ENCODE results near the gene SLC25A25. TPM values are rescaled to one million over a fixed set of nuclear protein-coding genes. Genes with fewer than 3 reads are reported as not detected.

SLC25A25 gene
- total RNA-seq, 4 donors from 2014 or later: 23.4 to 29.7 (median 27.2) TPM

DNA sequence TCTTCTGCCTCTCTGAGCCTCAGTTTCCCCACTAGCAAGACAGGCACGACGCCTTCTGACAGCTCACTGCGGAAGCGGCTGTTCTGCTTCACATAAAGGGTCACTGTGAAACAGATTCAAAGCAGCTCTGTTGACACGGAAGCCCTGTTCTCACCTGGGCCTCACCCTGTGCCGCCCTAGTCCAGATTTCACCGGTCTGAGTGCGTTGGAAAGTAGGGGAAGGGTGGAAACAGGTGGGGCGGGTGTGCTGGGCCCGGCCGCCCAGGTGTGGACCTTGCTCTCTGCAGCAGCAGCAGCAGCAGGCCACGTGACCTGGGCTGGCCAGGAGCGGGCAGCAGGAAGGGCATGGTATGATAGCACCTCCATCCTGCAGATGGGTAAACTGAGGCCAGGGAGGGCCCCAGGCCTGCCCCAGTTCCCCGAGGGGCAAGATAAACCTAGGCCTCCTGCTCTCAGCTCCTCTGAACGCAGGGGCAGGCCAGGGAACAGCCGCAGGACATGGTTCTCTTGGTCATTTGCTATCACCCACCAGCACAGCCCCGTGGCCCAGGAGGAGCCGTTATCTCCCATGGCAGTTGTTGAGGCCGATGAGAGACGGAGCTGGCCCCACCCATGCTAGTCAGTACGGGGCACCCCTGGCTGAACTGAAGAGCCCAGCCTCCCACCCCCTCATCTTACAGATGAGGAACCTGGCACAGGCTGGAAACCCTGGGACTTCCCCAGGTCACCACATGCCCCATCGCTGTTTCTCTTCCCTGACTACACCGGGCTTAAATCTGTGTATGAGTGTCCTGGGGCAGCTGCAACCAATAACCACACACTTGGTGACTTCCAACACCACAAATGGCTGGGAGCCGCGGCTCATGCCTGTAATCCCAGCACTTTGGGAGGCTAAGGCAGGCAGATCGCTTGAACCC, 47.4 kb downstream of the SLC25A25 start:
- WGBS, 2 donors: 90 to 95% methylated on average over 22 to 26 of the region's 26 CpGs

DNA sequence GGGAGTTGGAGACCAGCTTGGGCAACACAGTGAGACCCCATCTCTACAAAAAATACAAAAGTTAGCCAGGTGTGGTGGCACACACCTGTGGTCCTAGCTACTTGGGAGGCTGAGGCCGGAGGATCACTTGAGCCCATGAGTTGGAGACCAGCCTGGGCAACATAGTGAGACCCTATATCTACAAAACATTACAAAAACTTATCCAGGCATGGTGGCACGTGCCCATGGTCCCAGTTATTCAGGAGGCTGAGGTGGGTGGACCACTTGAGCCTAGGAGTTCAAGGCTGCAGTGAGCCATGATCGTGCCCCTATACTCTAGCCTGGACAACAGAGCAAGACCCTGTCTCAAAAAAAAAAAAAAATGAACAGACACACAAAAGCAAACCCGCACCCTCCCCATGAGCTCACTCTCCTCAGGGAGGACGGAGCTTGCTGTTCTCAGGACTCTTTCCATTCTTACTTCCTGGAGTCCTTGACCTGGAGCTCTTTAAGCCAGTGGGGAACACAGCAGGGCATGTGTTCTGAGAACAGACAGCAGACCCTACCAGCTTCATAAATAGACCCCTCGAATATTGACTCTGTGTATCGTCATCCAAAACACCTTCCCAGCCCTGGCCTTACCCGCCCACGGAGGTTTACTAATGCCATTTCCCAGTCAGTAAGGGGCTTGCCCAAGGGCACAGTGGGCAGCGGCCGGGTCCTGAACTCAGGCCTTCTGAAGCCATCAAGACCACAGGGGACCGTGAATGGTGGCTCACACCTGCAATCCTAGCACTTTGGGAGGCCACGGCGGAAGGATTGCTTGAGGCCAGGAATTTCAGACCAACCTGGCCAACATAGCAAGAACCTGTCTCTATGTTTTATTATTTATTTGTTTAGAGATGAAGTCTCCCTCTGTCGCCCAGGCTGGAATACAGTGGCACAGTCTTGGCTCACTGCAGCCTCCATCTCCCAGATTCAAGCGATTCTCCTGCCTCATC, 48.4 kb downstream of the SLC25A25 start:
- no peaks in the 10 kb centered on the region for H3K9me3 ChIP-seq
- peaks cover 0 to 11% (median 5%) of the 10 kb centered on the region in 4 donors for H3K4me1 ChIP-seq
- peaks cover 0 to 53% (median 0%) of the 10 kb centered on the region in 3 donors for H3K36me3 ChIP-seq
- 82 to 89% methylated on average over 16 of the region's 16 CpGs for WGBS, 2 donors
- H3K27me3 ChIP-seq: no peaks in the 10 kb centered on the region
- peak overlapping the region in 1 of 4 donors; percentile 62 for H3K27ac ChIP-seq
- DNase-seq (ENCODE audit: low spot score in 2 of 2): no peak
- TF ChIP-seq EP300 (IDR thresholded peaks at IDR 0.05) (no peak), POLR2A (IDR thresholded peaks at IDR 0.05) (no peak)
- TF ChIP-seq, protein P1, sequence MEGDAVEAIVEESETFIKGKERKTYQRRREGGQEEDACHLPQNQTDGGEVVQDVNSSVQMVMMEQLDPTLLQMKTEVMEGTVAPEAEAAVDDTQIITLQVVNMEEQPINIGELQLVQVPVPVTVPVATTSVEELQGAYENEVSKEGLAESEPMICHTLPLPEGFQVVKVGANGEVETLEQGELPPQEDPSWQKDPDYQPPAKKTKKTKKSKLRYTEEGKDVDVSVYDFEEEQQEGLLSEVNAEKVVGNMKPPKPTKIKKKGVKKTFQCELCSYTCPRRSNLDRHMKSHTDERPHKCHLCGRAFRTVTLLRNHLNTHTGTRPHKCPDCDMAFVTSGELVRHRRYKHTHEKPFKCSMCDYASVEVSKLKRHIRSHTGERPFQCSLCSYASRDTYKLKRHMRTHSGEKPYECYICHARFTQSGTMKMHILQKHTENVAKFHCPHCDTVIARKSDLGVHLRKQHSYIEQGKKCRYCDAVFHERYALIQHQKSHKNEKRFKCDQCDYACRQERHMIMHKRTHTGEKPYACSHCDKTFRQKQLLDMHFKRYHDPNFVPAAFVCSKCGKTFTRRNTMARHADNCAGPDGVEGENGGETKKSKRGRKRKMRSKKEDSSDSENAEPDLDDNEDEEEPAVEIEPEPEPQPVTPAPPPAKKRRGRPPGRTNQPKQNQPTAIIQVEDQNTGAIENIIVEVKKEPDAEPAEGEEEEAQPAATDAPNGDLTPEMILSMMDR (IDR thresholded peaks at IDR 0.05): no peak
- no peak overlapping the region for H3K4me3 ChIP-seq

More for the DNA sequence above, 47.4 kb downstream of the SLC25A25 start:
- Histone ChIP-seq H3K27me3 (no peaks in the 10 kb centered on the region), H3K27ac (peak overlapping the region in 1 of 4 donors; percentile 79), H3K4me1 (peaks cover 0 to 11% (median 5%) of the 10 kb centered on the region in 4 donors), H3K9me3 (no peaks in the 10 kb centered on the region), H3K4me3 (no peak overlapping the region), H3K36me3 (peaks cover 0 to 43% (median 0%) of the 10 kb centered on the region in 3 donors)
- peak in 1 of 2 donors; percentile 3 for DNase-seq (ENCODE audit: low spot score in 2 of 2)
- TF ChIP-seq, protein P1 (IDR thresholded peaks at IDR 0.05): no peak
- TF ChIP-seq POLR2A (IDR thresholded peaks at IDR 0.05) (no peak), EP300 (IDR thresholded peaks at IDR 0.05) (no peak)

DNA sequence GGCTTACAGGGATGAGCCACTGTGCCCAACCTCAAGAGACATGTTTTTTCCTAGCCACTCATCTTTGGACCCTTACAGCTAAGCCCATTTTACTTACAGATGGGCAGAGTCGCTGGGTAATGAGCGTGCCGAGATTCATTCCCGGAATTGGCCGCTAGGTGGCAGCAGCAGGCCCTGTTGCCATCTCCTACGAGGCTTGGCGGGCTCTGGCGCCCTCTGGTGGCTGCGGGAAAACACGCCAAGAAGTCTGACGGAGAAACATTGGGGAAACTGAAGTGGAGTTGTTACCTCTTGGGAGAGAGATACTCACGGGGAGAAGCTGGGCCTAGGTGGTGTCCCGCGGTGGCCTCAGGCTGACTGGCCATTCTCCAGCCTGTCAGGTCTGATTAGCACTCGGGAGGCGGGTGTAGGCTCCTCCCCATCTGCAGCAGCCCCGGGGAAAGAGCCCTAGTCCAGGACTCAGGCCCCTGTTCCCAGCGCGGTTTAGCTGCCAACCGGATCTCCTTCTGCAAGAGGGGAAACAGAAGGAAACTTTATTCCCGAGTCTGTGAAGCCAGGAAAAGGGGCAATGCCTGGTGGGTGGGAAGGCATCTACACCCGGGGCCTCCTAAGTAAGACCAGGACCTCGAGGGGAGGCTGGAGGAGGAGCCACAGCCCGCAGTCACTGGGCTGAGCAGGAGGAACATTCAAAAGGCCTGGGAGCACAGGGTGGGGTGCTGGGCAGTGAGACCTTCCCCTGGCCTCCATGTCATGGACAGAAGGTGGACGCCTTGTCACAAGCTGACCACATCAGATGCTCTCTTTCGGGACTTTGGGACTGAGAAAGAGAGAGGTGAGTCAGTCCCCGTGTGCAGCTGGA, 49.8 kb downstream of the SLC25A25 start:
- Histone ChIP-seq H3K9me3 (no peaks in the 10 kb centered on the region), H3K4me1 (peaks cover 0 to 11% (median 5%) of the 10 kb centered on the region in 4 donors), H3K27ac (peak overlapping the region in 1 of 4 donors; percentile 70), H3K27me3 (no peaks in the 10 kb centered on the region), H3K36me3 (peaks cover 0 to 61% (median 0%) of the 10 kb centered on the region in 3 donors), H3K4me3 (no peak overlapping the region)
- 8 to 9% methylated on average over 22 to 24 of the region's 27 CpGs for WGBS, 2 donors
- TF ChIP-seq, protein P1 (IDR thresholded peaks at IDR 0.05): peak; percentile 100
- TF ChIP-seq EP300 (IDR thresholded peaks at IDR 0.05): peak; percentile 39 to 77
- TF ChIP-seq POLR2A (IDR thresholded peaks at IDR 0.05): no peak
- DNase-seq (ENCODE audit: low spot score in 2 of 2): peak; percentile 88 to 95

DNA sequence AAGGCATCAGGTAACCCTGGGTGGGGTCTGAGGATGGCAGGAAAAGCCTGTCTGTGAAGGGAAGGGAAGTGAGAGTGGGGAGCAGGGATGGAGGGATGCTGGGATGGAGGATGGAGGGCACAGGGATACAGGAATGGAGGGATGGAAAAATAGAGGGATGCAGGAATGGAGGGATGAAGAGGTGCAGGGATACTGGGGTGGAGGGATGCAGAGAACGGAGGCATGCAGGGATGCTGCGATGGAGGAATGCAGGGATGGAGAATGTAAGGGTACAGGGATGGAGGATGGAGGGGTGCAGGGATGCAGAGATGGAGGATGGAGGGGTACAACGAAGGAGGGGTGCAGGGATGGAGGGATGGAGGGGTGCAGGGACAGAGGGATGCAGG, 50.4 kb downstream of the SLC25A25 start:
- Histone ChIP-seq H3K27ac (no peak overlapping the region), H3K36me3 (peaks cover 0 to 63% (median 0%) of the 10 kb centered on the region in 3 donors), H3K4me3 (no peak overlapping the region), H3K9me3 (no peaks in the 10 kb centered on the region), H3K27me3 (no peaks in the 10 kb centered on the region), H3K4me1 (peaks cover 0 to 11% (median 5%) of the 10 kb centered on the region in 4 donors)
- no peak for TF ChIP-seq EP300 (IDR thresholded peaks at IDR 0.05)
- TF ChIP-seq, protein P1 (IDR thresholded peaks at IDR 0.05): no peak
- TF ChIP-seq POLR2A (IDR thresholded peaks at IDR 0.05): no peak
- 46% methylated on average over 3 of the region's 3 CpGs for WGBS, 2 donors
- no peak for DNase-seq (ENCODE audit: low spot score in 2 of 2)
